Left lung (tissue), 10 donors: ENCODE measurements around the gene TINAGL1. TPM values are rescaled to one million over a fixed set of nuclear protein-coding genes. Genes with fewer than 3 reads are reported as not detected.
A peak's percentile ranks its signal among the peaks of the same experiment; 100 is the strongest.

ENCODE experiments used
- ATAC-seq: fragments of 200-7000 bp; cut with Tn5 transposase; one replicate; pipeline ENCODE4 v1.9.1; 2020; ENCODE audit warnings: moderate library complexity
- DNase-seq, 4 donors: peaks; one replicate each; pipeline ENCODE4 v3.0.0-alpha.2; 2013 to 2020
- H3K27ac ChIP-seq, 2 donors: fragments of 200-600 bp; sonication (generic) in 1 of 2; one replicate each; pipeline versions ENCODE4 v1.5.0 to v1.8.0; 2020 to 2021
- H3K27me3 ChIP-seq, 2 donors: fragments of 200-600 bp; sonication (generic) in 1 of 2; one replicate each; pipeline versions ENCODE4 v1.5.0 to v1.8.0; 2020 to 2021
- H3K36me3 ChIP-seq, 2 donors: fragments of 200-600 bp; sonication (generic) in 1 of 2; one replicate each; pipeline versions ENCODE4 v1.5.0 to v1.8.0; 2020 to 2021
- H3K4me1 ChIP-seq, 2 donors: fragments of 200-600 bp; one replicate each; pipeline ENCODE4 v1.8.0; 2021
- H3K4me3 ChIP-seq, 2 donors: fragments of 200-600 bp; sonication (generic) in 1 of 2; one replicate each; pipeline versions ENCODE4 v1.5.0 to v1.8.0; 2020 to 2021; ENCODE audit warnings: mild to moderate bottlenecking in 1 of 2
- H3K9me3 ChIP-seq, 2 donors: fragments of 200-600 bp; sonication (generic) in 1 of 2; one replicate each; pipeline versions ENCODE4 v1.5.0 to v1.8.0; 2020 to 2021
- intact Hi-C, 2 donors: fragments of 100-400 bp; cut with DNase I; formaldehyde crosslinking; loops; one replicate each; pipeline versions ENCODE4 v1.11.2 to v1.14.2; 2022
- polyA plus RNA-seq, 6 donors: library from polyadenylated mRNA; unstranded; fragments of 120-200 nt; gene quantifications; one replicate each; pipeline ENCODE4 v1.2.1, GENCODE V29; 2013; ENCODE audit not compliant: insufficient read length in 6 of 6
- total RNA-seq, 2 donors: library from RNA; stranded (reverse); fragmentation: NEBNext Ultra II Directional; extraction: Animal tissue kit (Norgen Biotek cat#: 25700); gene quantifications; one replicate each; pipeline ENCODE4 v1.2.1, GENCODE V29; 2021
- TF ChIP-seq, protein P1 (sequence below), 2 donors: fragments of 200-600 bp; sonication (generic) in 1 of 2; IDR thresholded peaks; one replicate each; pipeline versions ENCODE4 v1.5.0 to v1.8.0; 2021; ENCODE audit warnings: antibody characterized with exemption in 2 of 2
- donor health status: DM: no; HTN: yes; CAD: no.
- donor health status: DM: no; HTN: no; CAD: no.

TINAGL1 gene
- total and polyA plus RNA-seq, 8 donors = 34.0 to 106 (median 48.9) TPM

DNA sequence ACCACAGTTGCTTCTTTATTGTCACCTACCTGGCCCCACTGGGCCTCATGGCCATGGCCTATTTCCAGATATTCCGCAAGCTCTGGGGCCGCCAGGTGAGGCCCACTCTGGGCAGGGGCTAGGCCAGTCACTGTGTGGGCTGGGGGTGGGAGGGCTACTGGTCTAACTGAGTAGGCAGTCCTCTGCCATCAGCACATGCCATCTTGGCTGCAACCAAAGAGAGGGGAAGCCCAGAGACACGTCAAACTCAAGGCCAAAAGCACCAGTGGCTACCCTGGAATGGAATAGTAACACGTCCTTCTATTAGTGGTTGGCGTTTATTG is 45.1 kb downstream of the TINAGL1 start:
- Histone ChIP-seq H3K27ac (no peak overlapping the region), H3K36me3 (peaks cover 0 to 16% of the 10 kb centered on the region in 2 donors), H3K9me3 (no peaks in the 10 kb centered on the region), H3K4me3 (no peak overlapping the region), H3K27me3 (peaks cover 7 to 31% of the 10 kb centered on the region in 2 donors), H3K4me1 (peaks cover 7 to 15% of the 10 kb centered on the region in 2 donors)
- intact Hi-C loops = no loop called here
- ATAC-seq (no peak), DNase-seq (no peak)
- TF ChIP-seq, protein P1, sequence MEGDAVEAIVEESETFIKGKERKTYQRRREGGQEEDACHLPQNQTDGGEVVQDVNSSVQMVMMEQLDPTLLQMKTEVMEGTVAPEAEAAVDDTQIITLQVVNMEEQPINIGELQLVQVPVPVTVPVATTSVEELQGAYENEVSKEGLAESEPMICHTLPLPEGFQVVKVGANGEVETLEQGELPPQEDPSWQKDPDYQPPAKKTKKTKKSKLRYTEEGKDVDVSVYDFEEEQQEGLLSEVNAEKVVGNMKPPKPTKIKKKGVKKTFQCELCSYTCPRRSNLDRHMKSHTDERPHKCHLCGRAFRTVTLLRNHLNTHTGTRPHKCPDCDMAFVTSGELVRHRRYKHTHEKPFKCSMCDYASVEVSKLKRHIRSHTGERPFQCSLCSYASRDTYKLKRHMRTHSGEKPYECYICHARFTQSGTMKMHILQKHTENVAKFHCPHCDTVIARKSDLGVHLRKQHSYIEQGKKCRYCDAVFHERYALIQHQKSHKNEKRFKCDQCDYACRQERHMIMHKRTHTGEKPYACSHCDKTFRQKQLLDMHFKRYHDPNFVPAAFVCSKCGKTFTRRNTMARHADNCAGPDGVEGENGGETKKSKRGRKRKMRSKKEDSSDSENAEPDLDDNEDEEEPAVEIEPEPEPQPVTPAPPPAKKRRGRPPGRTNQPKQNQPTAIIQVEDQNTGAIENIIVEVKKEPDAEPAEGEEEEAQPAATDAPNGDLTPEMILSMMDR (IDR thresholded peaks at IDR 0.05) = no peak

DNA sequence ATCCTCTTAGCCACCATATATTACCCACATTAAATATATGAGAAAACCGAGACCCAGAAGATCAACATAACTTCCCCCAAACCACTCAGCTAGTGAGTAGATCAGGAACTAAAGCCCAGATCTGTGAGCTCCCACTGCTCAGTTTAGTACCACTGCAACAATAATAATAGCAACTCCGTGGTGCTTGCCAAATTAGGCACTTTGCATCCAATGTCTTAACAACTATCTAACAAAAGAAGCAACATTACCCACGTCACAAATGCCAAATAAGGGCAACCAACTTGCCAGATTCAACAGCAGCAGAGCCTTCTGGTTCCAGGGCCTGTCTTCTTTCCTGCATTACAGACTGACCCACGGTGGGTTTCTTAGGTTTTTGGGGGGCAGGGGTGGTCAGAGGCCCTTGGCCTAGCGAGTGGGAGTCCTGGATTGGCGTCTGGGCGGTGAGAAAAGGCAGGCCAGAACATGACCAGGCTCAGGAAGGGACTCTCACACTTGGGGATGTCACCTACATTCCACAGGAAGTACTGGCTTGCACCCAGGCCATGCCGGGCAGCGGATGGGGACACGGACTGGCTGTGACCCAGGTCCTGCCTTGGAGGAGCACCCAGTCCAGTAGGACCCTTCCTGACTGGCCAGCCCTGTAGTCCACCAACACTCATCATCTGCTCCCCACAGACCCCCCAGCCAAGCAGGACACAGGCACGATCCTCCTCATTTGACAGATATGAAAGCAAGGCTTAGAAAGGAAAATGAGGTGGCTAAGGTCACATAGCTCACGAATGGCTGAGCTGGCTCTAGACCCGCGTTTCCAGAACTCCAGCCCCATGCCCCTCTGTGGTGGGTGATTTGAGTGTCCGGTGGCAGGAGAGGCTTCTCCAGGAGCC is 45.8 kb downstream of the TINAGL1 start:
- ATAC-seq (no peak), DNase-seq (peak in 1 of 4 donors; percentile 57)
- no peaks in the 10 kb centered on the region for H3K9me3 ChIP-seq
- peaks cover 13 to 19% of the 10 kb centered on the region in 2 donors for H3K4me1 ChIP-seq
- no peak overlapping the region for H3K27ac ChIP-seq
- H3K36me3 ChIP-seq = peaks cover 0 to 21% of the 10 kb centered on the region in 2 donors
- peaks cover 6 to 25% of the 10 kb centered on the region in 2 donors for H3K27me3 ChIP-seq
- intact Hi-C loops = no loop called here
- TF ChIP-seq, protein P1 (IDR thresholded peaks at IDR 0.05) = no peak
- no peak overlapping the region for H3K4me3 ChIP-seq

DNA sequence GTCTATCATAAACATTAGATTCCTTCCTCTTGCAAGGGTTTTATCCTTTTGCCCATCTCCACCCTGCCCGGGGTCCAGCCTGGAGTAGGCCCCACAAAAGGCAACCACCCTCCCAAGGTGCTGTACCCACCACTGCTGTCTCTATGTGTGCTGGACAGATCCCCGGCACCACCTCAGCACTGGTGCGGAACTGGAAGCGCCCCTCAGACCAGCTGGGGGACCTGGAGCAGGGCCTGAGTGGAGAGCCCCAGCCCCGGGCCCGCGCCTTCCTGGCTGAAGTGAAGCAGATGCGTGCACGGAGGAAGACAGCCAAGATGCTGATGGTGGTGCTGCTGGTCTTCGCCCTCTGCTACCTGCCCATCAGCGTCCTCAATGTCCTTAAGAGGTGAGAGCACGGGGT is 47.0 kb downstream of the TINAGL1 start:
- Histone ChIP-seq H3K4me1 (peaks cover 15 to 21% of the 10 kb centered on the region in 2 donors), H3K9me3 (no peaks in the 10 kb centered on the region), H3K36me3 (peaks cover 0 to 33% of the 10 kb centered on the region in 2 donors), H3K27me3 (peaks cover 0 to 12% of the 10 kb centered on the region in 2 donors), H3K27ac (no peak overlapping the region), H3K4me3 (no peak overlapping the region)
- DNase-seq (no peak), ATAC-seq (no peak)
- intact Hi-C loops = no loop called here
- TF ChIP-seq, protein P1 (IDR thresholded peaks at IDR 0.05) = no peak

DNA sequence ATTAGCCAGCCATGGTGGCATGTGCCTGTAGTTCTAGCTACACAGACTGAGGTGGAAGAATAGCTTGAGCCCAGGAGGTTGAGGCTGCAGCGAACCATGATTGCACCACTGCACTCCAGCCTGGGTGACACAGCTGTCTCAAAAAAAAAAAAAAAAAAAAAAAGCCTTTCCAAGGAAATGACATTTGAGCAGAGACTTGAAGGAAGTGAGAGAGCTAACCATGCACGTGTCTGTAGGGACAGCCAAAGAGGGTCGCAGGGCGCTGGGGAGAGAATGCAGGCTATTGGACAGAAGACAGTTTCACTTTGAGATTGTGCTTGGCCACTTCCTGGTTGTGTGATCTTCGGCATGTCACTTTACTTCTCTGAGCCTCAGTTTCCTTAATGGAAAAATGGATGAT is 48.0 kb downstream of the TINAGL1 start:
- DNase-seq (no peak), ATAC-seq (no peak)
- Histone ChIP-seq H3K9me3 (no peaks in the 10 kb centered on the region), H3K36me3 (peaks cover 0 to 43% of the 10 kb centered on the region in 2 donors), H3K27ac (no peak overlapping the region), H3K27me3 (peaks cover 0 to 2% of the 10 kb centered on the region in 2 donors), H3K4me1 (peaks cover 21 to 23% of the 10 kb centered on the region in 2 donors), H3K4me3 (no peak overlapping the region)
- intact Hi-C loops = no loop called here
- TF ChIP-seq, protein P1 (IDR thresholded peaks at IDR 0.05) = no peak

DNA sequence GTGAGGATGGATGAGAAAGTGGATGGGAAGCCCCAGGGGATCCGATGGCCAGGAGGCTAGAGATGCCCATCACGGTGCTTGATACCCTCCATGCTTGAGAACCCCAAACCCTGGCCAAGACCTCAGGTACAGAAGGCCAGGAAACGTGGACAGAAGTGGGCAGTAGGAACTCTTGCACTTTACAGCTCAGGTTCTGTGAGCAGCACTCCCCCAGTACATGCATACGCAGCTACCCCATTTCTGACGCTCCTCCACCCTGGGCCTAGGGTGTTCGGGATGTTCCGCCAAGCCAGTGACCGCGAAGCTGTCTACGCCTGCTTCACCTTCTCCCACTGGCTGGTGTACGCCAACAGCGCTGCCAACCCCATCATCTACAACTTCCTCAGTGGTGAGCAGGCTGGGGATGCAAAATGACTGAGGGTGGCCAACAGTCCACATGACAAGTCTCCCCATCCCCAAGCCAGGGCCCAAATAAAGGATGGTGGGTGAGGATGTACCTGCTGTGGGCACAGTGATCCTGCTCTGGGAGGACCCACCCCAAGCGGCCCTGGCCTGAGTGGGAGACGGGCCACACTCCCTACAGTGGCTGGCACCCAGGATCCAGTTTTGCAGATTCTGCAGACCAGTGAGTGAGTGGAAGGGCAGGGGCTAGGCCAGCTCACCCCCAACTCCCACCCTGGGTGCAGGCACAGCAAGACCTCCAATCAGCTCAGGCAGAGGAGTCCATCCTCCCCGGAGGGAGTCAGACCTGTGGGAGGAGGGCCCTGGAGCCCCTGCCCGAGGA is 48.6 kb downstream of the TINAGL1 start:
- Histone ChIP-seq H3K4me3 (no peak overlapping the region), H3K9me3 (no peaks in the 10 kb centered on the region), H3K27ac (no peak overlapping the region), H3K36me3 (peaks cover 0 to 49% of the 10 kb centered on the region in 2 donors), H3K4me1 (peaks cover 21 to 23% of the 10 kb centered on the region in 2 donors), H3K27me3 (no peaks in the 10 kb centered on the region)
- TF ChIP-seq, protein P1 (IDR thresholded peaks at IDR 0.05) = no peak
- intact Hi-C loops = no loop called here
- no peak for DNase-seq
- no peak for ATAC-seq
